HEK293 (cell line): ENCODE results near the gene CNTNAP5.
A peak's percentile ranks its signal among the peaks of the same experiment; 100 is the strongest.

Experiments
- CTCF ChIA-PET: fragments of 350-600 bp; formaldehyde crosslinking; extraction: SDS; loops from one replicate; lab custom pipeline; 2021; ENCODE audit warnings: antibody characterized with exemption; lab: Yijun Ruan, JAX
- POLR2A ChIA-PET: fragments of 300-600 bp; formaldehyde crosslinking; extraction: SDS; loops from one replicate; lab custom pipeline; 2020; ENCODE audit warnings: antibody characterized with exemption, inconsistent platforms; lab: Yijun Ruan, JAX
- H3K27ac ChIP-seq: fragments of 200-500 bp; sonication (Bioruptor generic); 2 replicates; pipeline ENCODE4 v1.5.1; 2014; ENCODE audit warnings: low read depth, low read length, control low read depth, inconsistent platforms; ENCODE audit errors: extremely low read depth
- H3K36me3 ChIP-seq, 2 experiments: fragments of 200-500 bp in 1 of 2; sonication (Bioruptor generic) in 1 of 2; 1 replicate in 1 of 2; 2 replicates in 1 of 2; pipeline ENCODE4 v1.5.1; 2014 to 2017; ENCODE audit warnings: inconsistent platforms in 2 of 2, low read length in 2 of 2; ENCODE audit not compliant: control insufficient read depth in 2 of 2, insufficient read depth in 1 of 2
- H3K4me1 ChIP-seq: fragments of 200-500 bp; sonication (Bioruptor generic); 2 replicates; pipeline ENCODE4 v1.5.1; 2014; ENCODE audit warnings: mild to moderate bottlenecking, low read length, inconsistent platforms; ENCODE audit not compliant: control insufficient read depth, insufficient read depth
- H3K4me3 ChIP-seq: 2 replicates; pipeline ENCODE4 v1.5.1; 2011; ENCODE audit warnings: low read depth, mild to moderate bottlenecking, control low read depth, low read length, moderate library complexity
- H3K9me3 ChIP-seq: fragments of 200-500 bp; sonication (Bioruptor generic); 2 replicates; pipeline ENCODE4 v1.5.1; 2014; ENCODE audit warnings: low read depth, low read length, inconsistent platforms; ENCODE audit not compliant: control insufficient read depth, insufficient read depth
- FEZF1 ChIP-seq: fragments of 450-650 bp; formaldehyde crosslinking; IDR thresholded peaks from 2 replicates; pipeline ENCODE4 v1.5.1; 2016; ENCODE audit warnings: missing biosample characterization, missing genetic modification characterization
- GFI1B ChIP-seq: fragments of 450-650 bp; formaldehyde crosslinking; IDR thresholded peaks from 2 replicates; pipeline ENCODE4 v1.5.1; 2016; ENCODE audit warnings: missing biosample characterization, missing genetic modification characterization
- GLIS1 ChIP-seq: fragments of 450-650 bp; formaldehyde crosslinking; IDR thresholded peaks from 2 replicates; pipeline ENCODE4 v1.5.1; 2016; ENCODE audit warnings: missing biosample characterization, missing genetic modification characterization
- KLF16 ChIP-seq: fragments of 450-650 bp; formaldehyde crosslinking; IDR thresholded peaks from 2 replicates; pipeline ENCODE4 v1.5.1; 2017; ENCODE audit warnings: missing biosample characterization, missing genetic modification characterization
- RBAK ChIP-seq: fragments of 450-650 bp; formaldehyde crosslinking; IDR thresholded peaks from 2 replicates; pipeline ENCODE4 v1.5.1; 2016; ENCODE audit warnings: missing biosample characterization, missing genetic modification characterization
- SP7 ChIP-seq: fragments of 450-650 bp; formaldehyde crosslinking; IDR thresholded peaks from 2 replicates; pipeline ENCODE4 v1.5.1; 2016; ENCODE audit warnings: missing biosample characterization, missing genetic modification characterization
- TRIM28 ChIP-seq: IDR thresholded peaks from 2 replicates; pipeline ENCODE4 v1.6.1; 2011; ENCODE audit warnings: low read length, control low read depth, borderline replicate concordance
- YY1 ChIP-seq: fragments of 450-650 bp; formaldehyde crosslinking; IDR thresholded peaks from 2 replicates; pipeline ENCODE4 v1.5.1; 2018; ENCODE audit warnings: missing biosample characterization, missing genetic modification characterization
- ZNF148 ChIP-seq: fragments of 450-650 bp; formaldehyde crosslinking; IDR thresholded peaks from 2 replicates; pipeline ENCODE4 v1.5.0; 2017; ENCODE audit warnings: missing biosample characterization, missing genetic modification characterization, borderline replicate concordance
- ZNF211 ChIP-seq: fragments of 450-650 bp; formaldehyde crosslinking; IDR thresholded peaks from 2 replicates; pipeline ENCODE4 v1.5.1; 2016; ENCODE audit warnings: low read depth, missing biosample characterization, missing genetic modification characterization
- ZNF48 ChIP-seq: fragments of 450-650 bp; formaldehyde crosslinking; IDR thresholded peaks from 2 replicates; pipeline ENCODE4 v1.5.1; 2016; ENCODE audit warnings: missing biosample characterization, missing genetic modification characterization
- ZNF544 ChIP-seq: fragments of 450-650 bp; formaldehyde crosslinking; IDR thresholded peaks from 2 replicates; pipeline ENCODE4 v1.5.0; 2017; ENCODE audit warnings: missing biosample characterization, missing genetic modification characterization
- ZNF558 ChIP-seq: fragments of 450-650 bp; formaldehyde crosslinking; IDR thresholded peaks from 2 replicates; pipeline ENCODE4 v1.5.1; 2016; ENCODE audit warnings: missing biosample characterization, missing genetic modification characterization
- ZNF571 ChIP-seq: fragments of 450-650 bp; formaldehyde crosslinking; IDR thresholded peaks from 2 replicates; pipeline ENCODE4 v1.5.0; 2017; ENCODE audit warnings: missing biosample characterization, missing genetic modification characterization
- ZNF585B ChIP-seq: fragments of 450-650 bp; formaldehyde crosslinking; IDR thresholded peaks from 2 replicates; pipeline ENCODE4 v1.5.1; 2016; ENCODE audit warnings: missing biosample characterization, missing genetic modification characterization
- ZNF654 ChIP-seq: fragments of 450-650 bp; formaldehyde crosslinking; IDR thresholded peaks from 2 replicates; pipeline ENCODE4 v1.5.1; 2016; ENCODE audit warnings: low read depth, missing biosample characterization, missing genetic modification characterization
- ZNF76 ChIP-seq: fragments of 450-650 bp; formaldehyde crosslinking; IDR thresholded peaks from 2 replicates; pipeline ENCODE4; 2016; ENCODE audit warnings: low read depth, missing biosample characterization, missing genetic modification characterization, borderline replicate concordance
- ZNF843 ChIP-seq: fragments of 450-650 bp; formaldehyde crosslinking; IDR thresholded peaks from 2 replicates; pipeline ENCODE4 v1.5.1; 2016; ENCODE audit warnings: missing biosample characterization, missing genetic modification characterization
- TF ChIP-seq, protein P1 (sequence below): fragments of 450-650 bp; formaldehyde crosslinking; IDR thresholded peaks from 2 replicates; pipeline ENCODE4 v1.5.1; 2016; ENCODE audit warnings: missing biosample characterization, missing genetic modification characterization, borderline replicate concordance
- TF ChIP-seq, protein P2 (sequence below): fragments of 450-650 bp; formaldehyde crosslinking; IDR thresholded peaks from 2 replicates; pipeline ENCODE4 v1.5.1; 2016; ENCODE audit warnings: missing biosample characterization, missing genetic modification characterization
- TF ChIP-seq, protein P3 (sequence below): fragments of 450-650 bp; formaldehyde crosslinking; IDR thresholded peaks from 2 replicates; pipeline ENCODE4 v1.5.1; 2017; ENCODE audit warnings: missing biosample characterization, missing genetic modification characterization
- TF ChIP-seq, protein P4 (sequence below): fragments of 450-650 bp; formaldehyde crosslinking; IDR thresholded peaks from 2 replicates; pipeline ENCODE4 v1.5.1; 2017; ENCODE audit warnings: missing biosample characterization, missing genetic modification characterization

Gene CNTNAP5

DNA sequence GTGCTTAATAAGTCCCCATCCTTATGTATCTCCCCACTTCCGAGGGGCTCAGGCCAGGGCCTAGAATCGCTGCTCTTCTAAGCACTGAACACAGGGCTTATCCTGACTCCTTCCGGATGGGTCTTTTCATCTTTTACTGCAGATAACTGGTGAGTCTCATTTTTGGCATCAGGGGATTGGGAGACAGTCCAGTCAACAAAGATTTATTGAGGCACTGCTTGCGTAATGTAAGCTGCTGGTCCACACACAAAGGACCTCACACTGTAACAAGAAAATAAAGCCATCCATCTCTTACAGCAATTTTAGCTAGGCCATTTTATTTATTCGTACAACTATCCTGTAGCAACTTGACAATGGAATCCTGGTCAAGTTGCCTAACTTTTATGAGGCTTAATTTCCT lies 600.5 kb downstream of the CNTNAP5 start:
- POLR2A ChIA-PET: no interaction called here
- Histone ChIP-seq H3K36me3 (no peaks in the 10 kb centered on the region), H3K4me3 (no peak overlapping the region), H3K9me3 (no peaks in the 10 kb centered on the region), H3K27ac (no peak overlapping the region), H3K4me1 (no peaks in the 10 kb centered on the region)
- CTCF ChIA-PET: no interaction called here
- no peak for TF ChIP-seq GFI1B (tag by site-specific recombination)
- TF ChIP-seq, protein P1, sequence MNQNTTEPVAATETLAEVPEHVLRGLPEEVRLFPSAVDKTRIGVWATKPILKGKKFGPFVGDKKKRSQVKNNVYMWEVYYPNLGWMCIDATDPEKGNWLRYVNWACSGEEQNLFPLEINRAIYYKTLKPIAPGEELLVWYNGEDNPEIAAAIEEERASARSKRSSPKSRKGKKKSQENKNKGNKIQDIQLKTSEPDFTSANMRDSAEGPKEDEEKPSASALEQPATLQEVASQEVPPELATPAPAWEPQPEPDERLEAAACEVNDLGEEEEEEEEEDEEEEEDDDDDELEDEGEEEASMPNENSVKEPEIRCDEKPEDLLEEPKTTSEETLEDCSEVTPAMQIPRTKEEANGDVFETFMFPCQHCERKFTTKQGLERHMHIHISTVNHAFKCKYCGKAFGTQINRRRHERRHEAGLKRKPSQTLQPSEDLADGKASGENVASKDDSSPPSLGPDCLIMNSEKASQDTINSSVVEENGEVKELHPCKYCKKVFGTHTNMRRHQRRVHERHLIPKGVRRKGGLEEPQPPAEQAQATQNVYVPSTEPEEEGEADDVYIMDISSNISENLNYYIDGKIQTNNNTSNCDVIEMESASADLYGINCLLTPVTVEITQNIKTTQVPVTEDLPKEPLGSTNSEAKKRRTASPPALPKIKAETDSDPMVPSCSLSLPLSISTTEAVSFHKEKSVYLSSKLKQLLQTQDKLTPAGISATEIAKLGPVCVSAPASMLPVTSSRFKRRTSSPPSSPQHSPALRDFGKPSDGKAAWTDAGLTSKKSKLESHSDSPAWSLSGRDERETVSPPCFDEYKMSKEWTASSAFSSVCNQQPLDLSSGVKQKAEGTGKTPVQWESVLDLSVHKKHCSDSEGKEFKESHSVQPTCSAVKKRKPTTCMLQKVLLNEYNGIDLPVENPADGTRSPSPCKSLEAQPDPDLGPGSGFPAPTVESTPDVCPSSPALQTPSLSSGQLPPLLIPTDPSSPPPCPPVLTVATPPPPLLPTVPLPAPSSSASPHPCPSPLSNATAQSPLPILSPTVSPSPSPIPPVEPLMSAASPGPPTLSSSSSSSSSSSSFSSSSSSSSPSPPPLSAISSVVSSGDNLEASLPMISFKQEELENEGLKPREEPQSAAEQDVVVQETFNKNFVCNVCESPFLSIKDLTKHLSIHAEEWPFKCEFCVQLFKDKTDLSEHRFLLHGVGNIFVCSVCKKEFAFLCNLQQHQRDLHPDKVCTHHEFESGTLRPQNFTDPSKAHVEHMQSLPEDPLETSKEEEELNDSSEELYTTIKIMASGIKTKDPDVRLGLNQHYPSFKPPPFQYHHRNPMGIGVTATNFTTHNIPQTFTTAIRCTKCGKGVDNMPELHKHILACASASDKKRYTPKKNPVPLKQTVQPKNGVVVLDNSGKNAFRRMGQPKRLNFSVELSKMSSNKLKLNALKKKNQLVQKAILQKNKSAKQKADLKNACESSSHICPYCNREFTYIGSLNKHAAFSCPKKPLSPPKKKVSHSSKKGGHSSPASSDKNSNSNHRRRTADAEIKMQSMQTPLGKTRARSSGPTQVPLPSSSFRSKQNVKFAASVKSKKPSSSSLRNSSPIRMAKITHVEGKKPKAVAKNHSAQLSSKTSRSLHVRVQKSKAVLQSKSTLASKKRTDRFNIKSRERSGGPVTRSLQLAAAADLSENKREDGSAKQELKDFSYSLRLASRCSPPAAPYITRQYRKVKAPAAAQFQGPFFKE: no peak
- TF ChIP-seq ZNF76: no peak
- TF ChIP-seq GLIS1 (tag by site-specific recombination): no peak
- TF ChIP-seq ZNF654 (tag by site-specific recombination): no peak
- TF ChIP-seq ZNF558 (tag by site-specific recombination): no peak
- no peak for TF ChIP-seq ZNF843 (tag by site-specific recombination)
- no peak for TF ChIP-seq KLF16 (tag by site-specific recombination)
- TF ChIP-seq ZNF48: no peak
- TF ChIP-seq RBAK: no peak
- TF ChIP-seq ZNF544 (tag by site-specific recombination): no peak
- no peak for TF ChIP-seq ZNF148 (tag by site-specific recombination)
- TF ChIP-seq FEZF1 (tag by site-specific recombination): no peak
- TF ChIP-seq SP7 (tag by site-specific recombination): no peak

- POLR2A ChIA-PET: no interaction called here
- TF ChIP-seq ZNF571 (no peak), ZNF48 (no peak)
- TF ChIP-seq, protein P2, sequence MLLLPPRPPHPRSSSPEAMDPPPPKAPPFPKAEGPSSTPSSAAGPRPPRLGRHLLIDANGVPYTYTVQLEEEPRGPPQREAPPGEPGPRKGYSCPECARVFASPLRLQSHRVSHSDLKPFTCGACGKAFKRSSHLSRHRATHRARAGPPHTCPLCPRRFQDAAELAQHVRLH: no peak
- H3K4me3 ChIP-seq: no peak overlapping the region
- CTCF ChIA-PET: no interaction called here
- no peaks in the 10 kb centered on the region for H3K9me3 ChIP-seq
- no peaks in the 10 kb centered on the region for H3K36me3 ChIP-seq
- no peaks in the 10 kb centered on the region for H3K4me1 ChIP-seq
- H3K27ac ChIP-seq: no peak overlapping the region
Observed at GRCh38 chr2:124626993-124627392, 601.9 kb downstream of the CNTNAP5 start.

DNA sequence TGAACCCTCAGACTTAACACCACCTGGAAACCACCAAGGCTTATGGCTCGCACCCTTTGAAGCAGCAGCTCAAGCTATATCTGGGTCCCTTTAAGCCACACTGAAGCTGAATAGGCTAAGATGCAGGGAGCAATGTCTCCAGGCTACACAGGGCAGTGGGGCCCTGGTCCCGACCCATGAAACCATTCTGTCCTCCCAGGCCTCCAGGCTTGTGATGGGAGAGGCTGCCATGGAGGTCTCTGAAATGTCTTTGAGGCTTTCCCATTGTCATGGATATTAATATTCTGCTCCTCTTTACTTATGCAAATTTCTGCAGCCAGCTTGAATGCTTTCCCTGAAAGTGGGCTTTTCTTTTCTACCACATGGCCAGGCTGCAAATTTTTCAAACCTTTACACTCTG lies 608.7 kb downstream of the CNTNAP5 start:
- Histone ChIP-seq H3K4me1 (no peaks in the 10 kb centered on the region), H3K27ac (no peak overlapping the region), H3K36me3 (no peaks in the 10 kb centered on the region), H3K9me3 (no peaks in the 10 kb centered on the region), H3K4me3 (no peak overlapping the region)
- POLR2A ChIA-PET: no interaction called here
- CTCF ChIA-PET: no interaction called here
- TF ChIP-seq, protein P3, sequence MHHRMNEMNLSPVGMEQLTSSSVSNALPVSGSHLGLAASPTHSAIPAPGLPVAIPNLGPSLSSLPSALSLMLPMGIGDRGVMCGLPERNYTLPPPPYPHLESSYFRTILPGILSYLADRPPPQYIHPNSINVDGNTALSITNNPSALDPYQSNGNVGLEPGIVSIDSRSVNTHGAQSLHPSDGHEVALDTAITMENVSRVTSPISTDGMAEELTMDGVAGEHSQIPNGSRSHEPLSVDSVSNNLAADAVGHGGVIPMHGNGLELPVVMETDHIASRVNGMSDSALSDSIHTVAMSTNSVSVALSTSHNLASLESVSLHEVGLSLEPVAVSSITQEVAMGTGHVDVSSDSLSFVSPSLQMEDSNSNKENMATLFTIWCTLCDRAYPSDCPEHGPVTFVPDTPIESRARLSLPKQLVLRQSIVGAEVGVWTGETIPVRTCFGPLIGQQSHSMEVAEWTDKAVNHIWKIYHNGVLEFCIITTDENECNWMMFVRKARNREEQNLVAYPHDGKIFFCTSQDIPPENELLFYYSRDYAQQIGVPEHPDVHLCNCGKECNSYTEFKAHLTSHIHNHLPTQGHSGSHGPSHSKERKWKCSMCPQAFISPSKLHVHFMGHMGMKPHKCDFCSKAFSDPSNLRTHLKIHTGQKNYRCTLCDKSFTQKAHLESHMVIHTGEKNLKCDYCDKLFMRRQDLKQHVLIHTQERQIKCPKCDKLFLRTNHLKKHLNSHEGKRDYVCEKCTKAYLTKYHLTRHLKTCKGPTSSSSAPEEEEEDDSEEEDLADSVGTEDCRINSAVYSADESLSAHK (tag by site-specific recombination): no peak
- TF ChIP-seq YY1 (tag by site-specific recombination): no peak
- TF ChIP-seq, protein P4, sequence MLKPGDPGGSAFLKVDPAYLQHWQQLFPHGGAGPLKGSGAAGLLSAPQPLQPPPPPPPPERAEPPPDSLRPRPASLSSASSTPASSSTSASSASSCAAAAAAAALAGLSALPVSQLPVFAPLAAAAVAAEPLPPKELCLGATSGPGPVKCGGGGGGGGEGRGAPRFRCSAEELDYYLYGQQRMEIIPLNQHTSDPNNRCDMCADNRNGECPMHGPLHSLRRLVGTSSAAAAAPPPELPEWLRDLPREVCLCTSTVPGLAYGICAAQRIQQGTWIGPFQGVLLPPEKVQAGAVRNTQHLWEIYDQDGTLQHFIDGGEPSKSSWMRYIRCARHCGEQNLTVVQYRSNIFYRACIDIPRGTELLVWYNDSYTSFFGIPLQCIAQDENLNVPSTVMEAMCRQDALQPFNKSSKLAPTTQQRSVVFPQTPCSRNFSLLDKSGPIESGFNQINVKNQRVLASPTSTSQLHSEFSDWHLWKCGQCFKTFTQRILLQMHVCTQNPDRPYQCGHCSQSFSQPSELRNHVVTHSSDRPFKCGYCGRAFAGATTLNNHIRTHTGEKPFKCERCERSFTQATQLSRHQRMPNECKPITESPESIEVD (tag by site-specific recombination): no peak
- no peak for TF ChIP-seq ZNF211 (tag by site-specific recombination)
- TF ChIP-seq TRIM28: no peak
- peak; percentile 53 for TF ChIP-seq ZNF585B (tag by site-specific recombination)
